Osteoblast (primary cell): ENCODE measurements around the gene FXR2. TPM values are rescaled to one million over a fixed set of nuclear protein-coding genes. Genes with fewer than 3 reads are reported as not detected.

ENCODE experiments used
- DNase-seq: peaks from one replicate; pipeline ENCODE4 v3.0.0; 2011; ENCODE audit warnings: low spot score, mixed read lengths; ENCODE audit not compliant: insufficient read length; ENCODE audit errors: missing footprints
- H2AFZ ChIP-seq: 2 replicates; pipeline ENCODE4 v1.6.0; 2011; ENCODE audit warnings: mild to moderate bottlenecking, low read length
- H3K27ac ChIP-seq: 2 replicates; pipeline ENCODE4 v1.5.1; 2011; ENCODE audit warnings: mild to moderate bottlenecking, low read depth, low read length, moderate library complexity
- H3K27me3 ChIP-seq: 2 replicates; pipeline ENCODE4 v1.6.0; 2012; ENCODE audit warnings: mild to moderate bottlenecking, control low read depth, inconsistent platforms, low read length, moderate library complexity; ENCODE audit not compliant: insufficient read depth
- H3K36me3 ChIP-seq: 2 replicates; pipeline ENCODE4 v1.5.1; 2011; ENCODE audit warnings: mild to moderate bottlenecking, low read length, control low read depth, moderate library complexity; ENCODE audit not compliant: insufficient read depth
- H3K4me1 ChIP-seq: 2 replicates; pipeline ENCODE4 v1.5.1; 2011; ENCODE audit warnings: mild to moderate bottlenecking, low read length, control low read depth, moderate library complexity; ENCODE audit not compliant: insufficient read depth
- H3K4me2 ChIP-seq: 2 replicates; pipeline ENCODE4 v1.6.0; 2011; ENCODE audit warnings: mild to moderate bottlenecking, low read length; ENCODE audit not compliant: insufficient read depth
- H3K4me3 ChIP-seq: fragments of 200-600 bp; sonication (generic); 3 replicates; pipeline ENCODE4 v1.5.1; 2012; ENCODE audit warnings: mild to moderate bottlenecking, low read length, inconsistent platforms; ENCODE audit not compliant: insufficient read depth
- H3K79me2 ChIP-seq: 2 replicates; pipeline ENCODE4 v1.6.0; 2012; ENCODE audit warnings: mild to moderate bottlenecking, low read length, control low read depth, inconsistent platforms; ENCODE audit not compliant: insufficient read depth
- H3K9me3 ChIP-seq: 2 replicates; pipeline ENCODE4 v1.5.1; 2011; ENCODE audit warnings: low read depth, low read length, control low read depth
- H4K20me1 ChIP-seq: 2 replicates; pipeline ENCODE4 v1.6.0; 2012; ENCODE audit warnings: mild to moderate bottlenecking, low read length, control low read depth; ENCODE audit not compliant: insufficient read depth
- CTCF ChIP-seq: IDR thresholded peaks from 2 replicates; pipeline ENCODE4 v1.5.1; 2011; ENCODE audit warnings: mild to moderate bottlenecking, low read depth, low read length, moderate library complexity; ENCODE audit errors: extremely low read depth
- total RNA-seq: library from RNA; depleted of rRNA; stranded (reverse); fragments of >200 nt; gene quantifications from 2 replicates; pipeline ENCODE4 v1.2.3, GENCODE V29; 2012

Gene FXR2
- total RNA-seq, 1 donor: 42.7 TPM

- Histone ChIP-seq H3K4me2 (no peak overlapping the region), H3K79me2 (peaks cover 9% of the 10 kb centered on the region), H3K36me3 (no peaks in the 10 kb centered on the region), H3K4me1 (peaks cover 2% of the 10 kb centered on the region), H3K27me3 (no peaks in the 10 kb centered on the region), H3K27ac (no peak overlapping the region), H2AFZ (no peak overlapping the region), H4K20me1 (no peaks in the 10 kb centered on the region), H3K9me3 (no peaks in the 10 kb centered on the region), H3K4me3 (no peak overlapping the region)
- no peak for TF ChIP-seq CTCF
- DNase-seq: no peak
Observed at GRCh38 chr17:7631398-7632380, 17.0 kb upstream of the FXR2 start.

- Histone ChIP-seq H2AFZ (no peak within 1 kb of the TSS), H3K27me3 (no peaks in the 10 kb centered on the region), H3K36me3 (no peaks in the 10 kb centered on the region), H3K9me3 (no peaks in the 10 kb centered on the region), H3K4me2 (no peak within 1 kb of the TSS), H3K4me3 (no peak within 1 kb of the TSS), H3K79me2 (peaks cover 15% of the 10 kb centered on the region), H4K20me1 (no peaks in the 10 kb centered on the region), H3K27ac (no peak within 1 kb of the TSS), H3K4me1 (peaks cover 5% of the 10 kb centered on the region)
- TF ChIP-seq CTCF: no peak
- DNase-seq: no peak
Observed at GRCh38 chr17:7629939-7630571, 15.4 kb upstream of the FXR2 start, which contains the start of gene SHBG. TSS of gene SHBG (plus strand) at chr17:7630135. CDS start at chr17:7630173, 38 bp downstream.

GRCh38 chr17:7627250-7628121 lies 12.8 kb upstream of the FXR2 start, which contains the start of gene SAT2:
TSS of gene SAT2 (minus strand) at chr17:7627821. CDS start at chr17:7627635, 186 bp downstream.
- Histone ChIP-seq H3K36me3 (no peaks in the 10 kb centered on the region), H2AFZ (peak within 1 kb of the TSS; percentile 93), H3K79me2 (peaks cover 15% of the 10 kb centered on the region), H3K27me3 (no peaks in the 10 kb centered on the region), H3K4me1 (peaks cover 5% of the 10 kb centered on the region), H3K4me3 (peak within 1 kb of the TSS; percentile 95), H4K20me1 (no peaks in the 10 kb centered on the region), H3K27ac (peak within 1 kb of the TSS; percentile 85), H3K9me3 (no peaks in the 10 kb centered on the region), H3K4me2 (peak within 1 kb of the TSS; percentile 95)
- peak; percentile 100 for DNase-seq
- TF ChIP-seq CTCF: no peak
